GM12878 (cell line): ENCODE data around the gene AP2B1. TPM values are rescaled to one million over a fixed set of nuclear protein-coding genes. Genes with fewer than 3 reads are reported as not detected.

ENCODE experiments used
- ATAC-seq: fragments of 200-7000 bp; cut with Tn5 transposase; 3 replicates; pipeline ENCODE4 v1.9.1; 2020; ENCODE audit warnings: mild to moderate bottlenecking, moderate library complexity
- Bru-seq: library from RNA; stranded (reverse); fragments of 400-500 nt; gene quantifications from one replicate; lab custom pipeline; 2021; lab: Mats Ljungman, UMichigan
- BruChase-seq, 2 experiments: library from RNA; stranded (reverse); fragments of 400-500 nt; gene quantifications; one replicate each; lab custom pipeline; 2021; lab: Mats Ljungman, UMichigan
- BruUV-seq: library from RNA; stranded (reverse); fragments of 400-500 nt; replicated peaks from 2 replicates; lab custom pipeline; 2021; lab: Mats Ljungman, UMichigan
- CTCF ChIA-PET: fragments of 300-600 bp; sonication (Branson Sonifier 250); formaldehyde crosslinking; extraction: SDS; loops from one replicate; lab custom pipeline; 2021; ENCODE audit warnings: inconsistent platforms; lab: Yijun Ruan, JAX
- POLR2A ChIA-PET: fragments of 350-600 bp; formaldehyde crosslinking; extraction: SDS; loops from one replicate; lab custom pipeline; 2021; ENCODE audit warnings: inconsistent platforms; lab: Charles Lee
- RAD21 ChIA-PET: fragments of 300-600 bp; sonication (Branson Sonifier 250); formaldehyde crosslinking; loops from one replicate; lab custom pipeline; 2023; ENCODE audit warnings: antibody characterized with exemption; ENCODE audit not compliant: unreplicated experiment; lab: Charles Lee
- SMC1A ChIA-PET: fragments of 300-600 bp; sonication (Branson Sonifier 250); formaldehyde crosslinking; loops from one replicate; lab custom pipeline; 2023; ENCODE audit not compliant: unreplicated experiment, uncharacterized antibody; lab: Charles Lee
- DNase-seq: peaks from one replicate; pipeline ENCODE4 v3.0.0-alpha.2; 2011; ENCODE audit warnings: low read depth, low spot score
- FAIRE-seq: peaks from 3 replicates; lab custom pipeline; 2011; peaks lifted over from hg19 to GRCh38; lab: Jason Lieb, UNC
- H2AFZ ChIP-seq: 2 replicates; pipeline ENCODE4 v1.6.0; 2011; ENCODE audit warnings: low read depth, low read length, control low read depth; ENCODE audit not compliant: control insufficient read depth
- H3K27ac ChIP-seq: 2 replicates; pipeline ENCODE4 v1.5.1; 2011; ENCODE audit warnings: control low read depth; ENCODE audit not compliant: control insufficient read depth, insufficient read depth
- H3K27me3 ChIP-seq, 2 experiments: replicated peaks in 1 of 2; 2 replicates each; pipeline versions ENCODE4 v1.6.0 to v1.6.1; 2011; ENCODE audit warnings: low read length in 1 of 2; ENCODE audit not compliant: control insufficient read depth in 2 of 2, insufficient read depth in 2 of 2
- H3K36me3 ChIP-seq, 2 experiments: 2 replicates each; pipeline ENCODE4 v1.5.1; 2011; ENCODE audit warnings: low read length in 1 of 2; ENCODE audit not compliant: control insufficient read depth in 2 of 2, insufficient read depth in 2 of 2
- H3K4me1 ChIP-seq: 2 replicates; pipeline ENCODE4 v1.6.1; 2011; ENCODE audit warnings: mild to moderate bottlenecking, low read length, moderate library complexity, mixed read lengths; ENCODE audit not compliant: control insufficient read depth, insufficient read depth
- H3K4me2 ChIP-seq: 2 replicates; pipeline ENCODE4 v1.6.0; 2011; ENCODE audit warnings: control low read depth; ENCODE audit not compliant: control insufficient read depth, insufficient read depth
- H3K4me3 ChIP-seq: fragments of 200-600 bp; sonication (generic); 2 replicates; pipeline ENCODE4 v1.5.1; 2016
- H3K79me2 ChIP-seq: 2 replicates; pipeline ENCODE4 v1.6.0; 2011; ENCODE audit warnings: low read length; ENCODE audit not compliant: control insufficient read depth, insufficient read depth
- H3K9ac ChIP-seq: 2 replicates; pipeline ENCODE4 v1.8.0; 2011; ENCODE audit warnings: low read length, control low read depth, mixed read lengths; ENCODE audit not compliant: control insufficient read depth, insufficient read depth
- H3K9me3 ChIP-seq: replicated peaks from 3 replicates; pipeline ENCODE4 v1.5.1; 2011; ENCODE audit warnings: mild to moderate bottlenecking, low read length; ENCODE audit not compliant: control insufficient read depth, insufficient read depth
- H4K20me1 ChIP-seq: 2 replicates; pipeline ENCODE4 v1.6.0; 2011; ENCODE audit not compliant: control insufficient read depth, insufficient read depth
- ATF3 ChIP-seq: IDR thresholded peaks from 2 replicates; pipeline ENCODE4 v1.6.1; 2011; ENCODE audit warnings: low read depth, mild to moderate bottlenecking, low read length, moderate library complexity, borderline replicate concordance; ENCODE audit errors: extremely low read depth
- IRF5 ChIP-seq: fragments of 450-650 bp; IDR thresholded peaks from 2 replicates; pipeline ENCODE4 v1.6.1; 2017; ENCODE audit warnings: borderline replicate concordance
- JUND ChIP-seq: IDR thresholded peaks from 2 replicates; pipeline ENCODE4 v1.6.1; 2012; ENCODE audit warnings: low read depth, mild to moderate bottlenecking, low read length, improper control_type of control experiment, moderate library complexity
- NRF1 ChIP-seq: conservative IDR thresholded peaks from 2 replicates; pipeline ENCODE4 v1.6.1; 2011; ENCODE audit warnings: mild to moderate bottlenecking, low read depth, low read length, improper control_type of control experiment
- PRDM15 ChIP-seq: fragments of 450-650 bp; formaldehyde crosslinking; IDR thresholded peaks from 2 replicates; pipeline ENCODE4 v1.4.0; 2020; ENCODE audit warnings: mild to moderate bottlenecking, moderate library complexity
- RFX5 ChIP-seq: IDR thresholded peaks from 2 replicates; pipeline ENCODE4 v1.6.1; 2011; ENCODE audit warnings: low read depth, low read length, improper control_type of control experiment
- TCF12 ChIP-seq: IDR thresholded peaks from 2 replicates; pipeline ENCODE4 v1.6.1; 2011; ENCODE audit warnings: low read depth, mild to moderate bottlenecking, low read length
- USF2 ChIP-seq: IDR thresholded peaks from 2 replicates; pipeline ENCODE4 v1.6.1; 2011; ENCODE audit warnings: low read depth, low read length, improper control_type of control experiment, borderline replicate concordance
- ZNF207 ChIP-seq: fragments of 450-650 bp; IDR thresholded peaks from 2 replicates; pipeline ENCODE4 v1.6.1; 2014; ENCODE audit warnings: antibody characterized with exemption, mild to moderate bottlenecking, borderline replicate concordance
- WGBS: methylation state at CpG from one replicate; pipeline ENCODE4 v1.1.6; 2016; ENCODE audit warnings: low lambda C conversion rate; ENCODE audit not compliant: insufficient replicate concordance, insufficient coverage; ENCODE audit errors: missing lambda C conversion rate; 5-methylcytosine and 5-hydroxymethylcytosine counted together
- in situ Hi-C: fragments of 300-500 bp; cut with MboI; formaldehyde crosslinking; loops from 9 replicates; pipeline ENCODE4 v1.14.3; 2018; ENCODE audit warnings: mixed read lengths
- intact Hi-C: fragments of 100-400 bp; cut with micrococcal nuclease; formaldehyde crosslinking; loops from one replicate; pipeline ENCODE4 v1.14.2; 2022; ENCODE audit not compliant: unreplicated experiment
- long read RNA-seq, 2 experiments: library from polyadenylated mRNA; unstranded; transcript quantifications; one replicate each; pipeline ENCODE4 v2.0.0, GENCODE V29; 2019 to 2020
- polyA minus RNA-seq, 3 experiments: library from RNA; depleted of rRNA, polyadenylated mRNA; stranded (reverse); fragments of >200 nt; gene quantifications; 2 replicates each; pipeline ENCODE4 v1.2.3, GENCODE V29; 2011
- polyA plus RNA-seq, 11 experiments: library from polyadenylated mRNA; depleted of rRNA in 4 of 11; unstranded in 6 of 11; stranded (reverse) in 5 of 11; fragments of >200 nt; fragmentation: Nextera tagmentation in 4 of 11; fragmentation: Illumina TruSeq in 1 of 11; extraction: Ambion mirVana in 4 of 11; extraction: Trizol in 1 of 11; gene quantifications; 1 replicate in 1 of 11; 2 replicates in 10 of 11; pipeline versions ENCODE4 v1.2.1 to v1.2.3, GENCODE V29; 2011 to 2016; ENCODE audit warnings: inconsistent platforms in 2 of 11, missing spikeins in 2 of 11, low read depth in 1 of 11
- total RNA-seq, 4 experiments: library from RNA; depleted of rRNA in 3 of 4; stranded (reverse); fragments of >200 nt in 3 of 4; fragmentation: Illumina TruSeq in 1 of 4; extraction: Trizol in 1 of 4; gene quantifications; 2 replicates each; pipeline versions ENCODE4 v1.2.1 to v1.2.3, GENCODE V29; 2013 to 2021

Gene AP2B1
- 67.6 and 74.3 TPM in 2 replicates for total RNA-seq (2013; cell fraction: nucleolus; rRNA removed)
- 53.1 and 55.7 TPM in 2 replicates for total RNA-seq (2014; rRNA removed)
- 44.5 and 45.0 TPM in 2 replicates for total RNA-seq (2014; rRNA removed; fragmentation: Illumina TruSeq; extraction: Trizol)
- 112 and 115 TPM in 2 replicates for total RNA-seq (2021)
- 44.6 TPM for polyA plus RNA-seq (2011; ENCODE audit: low read depth)
- 97.9 and 103 TPM in 2 replicates for polyA plus RNA-seq (2011; rRNA removed)
- 82.4 and 94.8 TPM in 2 replicates for polyA plus RNA-seq (2011; cell fraction: cytosol; rRNA removed)
- 57.4 and 67.2 TPM in 2 replicates for polyA plus RNA-seq (2011; cell fraction: nucleus; rRNA removed)
- polyA plus RNA-seq (2012), result 45.5 and 55.5 TPM in 2 replicates
- polyA plus RNA-seq (2014; fragmentation: Illumina TruSeq; extraction: Trizol), result 83.0 and 98.2 TPM in 2 replicates
- polyA plus RNA-seq (2014; fragmentation: Nextera tagmentation; extraction: Ambion mirVana), result 10 to 100 TPM; 18.6 to 24.3 TPM
- 46.4 and 53.0 TPM in 2 replicates for polyA plus RNA-seq (2014; rRNA removed)
- 10 to 100 TPM; 54.7 to 57.5 TPM for polyA plus RNA-seq (2016; fragmentation: Nextera tagmentation; extraction: Ambion mirVana)
- 146 and 165 TPM in 2 replicates for polyA minus RNA-seq (2011; rRNA and poly(A)+ RNA removed)
- polyA minus RNA-seq (2011; cell fraction: cytosol; rRNA and poly(A)+ RNA removed), result 43.3 and 55.2 TPM in 2 replicates
- 42.2 and 49.5 TPM in 2 replicates for polyA minus RNA-seq (2011; cell fraction: nucleus; rRNA and poly(A)+ RNA removed)
- percentile 79 among the genes with signal in this experiment for Bru-seq, nascent RNA
- percentile 83 among the genes with signal in this experiment for BruChase-seq, experiment 1, labeled RNA remaining after a 6-hour chase
- BruChase-seq, experiment 2, labeled RNA remaining after a 2-hour chase, result percentile 79 among the genes with signal in this experiment
- long read RNA-seq, experiment 1, full-length matches to known transcripts, result 7 of 15 reads
- long read RNA-seq, experiment 1, partial matches to known transcripts, result 4 of 15 reads
- long read RNA-seq, experiment 1, other reads (novel, unspliced or antisense), result 4 of 15 reads
- long read RNA-seq, experiment 2, full-length matches to known transcripts, result 37 of 103 reads
- long read RNA-seq, experiment 2, partial matches to known transcripts, result 32 of 103 reads
- long read RNA-seq, experiment 2, other reads (novel, unspliced or antisense), result 34 of 103 reads

GRCh38 chr17:35587074-35587961, at the start of gene AP2B1:
AP2B1 (plus strand) TSS chr17:35587322; CDS start chr17:35594031, 6,709 bp downstream.
- Histone ChIP-seq H3K4me3 (peak within 1 kb of the TSS; percentile 98), H3K27ac (peak within 1 kb of the TSS; percentile 87), H3K79me2 (peaks cover 37% of the 10 kb centered on the region), H2AFZ (peak within 1 kb of the TSS; percentile 96), H3K36me3 (no peaks in the 10 kb centered on the region), H4K20me1 (no peaks in the 10 kb centered on the region), H3K9me3 (no peaks in the 10 kb centered on the region), H3K27me3 (no peaks in the 10 kb centered on the region), H3K4me2 (peak within 1 kb of the TSS; percentile 64), H3K9ac (peak within 1 kb of the TSS; percentile 94), H3K4me1 (peaks cover 3% of the 10 kb centered on the region; the same call in 1 of the 2 replicates)
- peak; percentile 95 for DNase-seq
- ChIA-PET CTCF (interaction anchor here (0.9 to 2.0 kb wide), 5 partner anchors 9 to 276 kb away, joined by 3 to 9 read pairs (median 5); partner anchors contain the start of gene PEX12), POLR2A (interaction anchor here (0.6 to 4.8 kb wide), 5 partner anchors 9 to 547 kb away, joined by 3 to 62 read pairs (median 12); partner anchors contain the start of genes PEX12 and SLFN12L), SMC1A (interaction anchor here (0.7 to 2.7 kb wide), 6 partner anchors 8 to 274 kb away, joined by 3 to 23 read pairs (median 4); partner anchors contain the start of gene PEX12), RAD21 (interaction anchor here (0.9 to 1.3 kb wide), 4 partner anchors 9 to 51 kb away, joined by 3 to 5 read pairs (median 4); partner anchors contain the start of gene PEX12)
- FAIRE-seq, result peak; percentile 83
- peak; percentile 99 for ATAC-seq
- under 1% methylated on average over 44 of the region's 50 CpGs for WGBS
- in situ Hi-C loops, result no loop called here
- TSS peak; percentile 84 for BruUV-seq
- intact Hi-C loops, result no loop called here
- TF ChIP-seq ZNF207 (peak; percentile 73; the same call in 1 of the 2 replicates), NRF1 (0 out of 2 replicates have a peak, but pooled peaks have one; percentile 15), ATF3 (peak; percentile 95), JUND (peak; percentile 84), PRDM15 (CRISPR knock-in tag) (peak; percentile 81; the same call in 1 of the 2 replicates), TCF12 (0 out of 2 replicates have a peak, but pooled peaks have one; percentile 62), RFX5 (peak; percentile 62; the same call in 1 of the 2 replicates), USF2 (no peak), IRF5 (no peak)
